ENCODE results near the gene STX18.
"Not testable (repeated sequence)": the region's sequence is repeated elsewhere in the genome, so short reads cannot be mapped to it uniquely, and the experiment has no call there.

Gene STX18

GRCh38 chr4:4552042-4552441 lies 10.2 kb upstream of the STX18 start:
- not testable (repeated sequence) for H3K4me3 ChIP-seq (ENCODE audit: low read length); H3K36me3 ChIP-seq (ENCODE audit: insufficient read depth, low read length); H3K9ac ChIP-seq (ENCODE audit: low read depth, low read length); H3K9me3 ChIP-seq (replicated peaks; ENCODE audit: low read length); H3K27me3 ChIP-seq (ENCODE audit: control insufficient read depth, insufficient read depth, low read length); H3K4me2 ChIP-seq (ENCODE audit: low read length)
- H3K4me1 ChIP-seq (ENCODE audit: control insufficient read depth, insufficient read depth, low read length) = peaks cover 16% of the 10 kb centered on the region

GRCh38 chr4:4550161-4550560 lies 8.3 kb upstream of the STX18 start:
- not testable (repeated sequence) for H3K4me3 ChIP-seq (ENCODE audit: low read length); H3K4me2 ChIP-seq (ENCODE audit: low read length); H3K9me3 ChIP-seq (replicated peaks; ENCODE audit: low read length); H3K4me1 ChIP-seq (ENCODE audit: control insufficient read depth, insufficient read depth, low read length); H3K9ac ChIP-seq (ENCODE audit: low read depth, low read length); H3K27me3 ChIP-seq (ENCODE audit: control insufficient read depth, insufficient read depth, low read length); H3K36me3 ChIP-seq (ENCODE audit: insufficient read depth, low read length)

GRCh38 chr4:4549534-4549933 lies 7.7 kb upstream of the STX18 start:
- Histone ChIP-seq H3K4me1 (ENCODE audit: control insufficient read depth, insufficient read depth, low read length) (peaks cover 4% of the 10 kb centered on the region), H3K9me3 (replicated peaks; ENCODE audit: low read length) (no peaks in the 10 kb centered on the region), H3K4me3 (ENCODE audit: low read length) (no peak overlapping the region), H3K4me2 (ENCODE audit: low read length) (no peak overlapping the region), H3K27me3 (ENCODE audit: control insufficient read depth, insufficient read depth, low read length) (no peaks in the 10 kb centered on the region), H3K36me3 (ENCODE audit: insufficient read depth, low read length) (no peaks in the 10 kb centered on the region), H3K9ac (ENCODE audit: low read depth, low read length) (no peak overlapping the region)

- Histone ChIP-seq H3K27me3 (ENCODE audit: control insufficient read depth, insufficient read depth, low read length) (no peaks in the 10 kb centered on the region), H3K4me2 (ENCODE audit: low read length) (peak overlapping the region; percentile 81), H3K4me3 (ENCODE audit: low read length) (peak overlapping the region; percentile 88), H3K4me1 (ENCODE audit: control insufficient read depth, insufficient read depth, low read length) (peaks cover 16% of the 10 kb centered on the region), H3K9me3 (replicated peaks; ENCODE audit: low read length) (no peaks in the 10 kb centered on the region), H3K9ac (ENCODE audit: low read depth, low read length) (peak overlapping the region; percentile 97), H3K36me3 (ENCODE audit: insufficient read depth, low read length) (no peaks in the 10 kb centered on the region)
Measured at GRCh38 chr4:4542774-4543485, 1.1 kb upstream of the STX18 start.

- no peaks in the 10 kb centered on the region for H3K36me3 ChIP-seq (ENCODE audit: insufficient read depth, low read length)
- H3K4me2 ChIP-seq (ENCODE audit: low read length) = peak overlapping the region; percentile 81
- no peaks in the 10 kb centered on the region for H3K9me3 ChIP-seq (replicated peaks; ENCODE audit: low read length)
- peak overlapping the region; percentile 97 for H3K9ac ChIP-seq (ENCODE audit: low read depth, low read length)
- H3K4me1 ChIP-seq (ENCODE audit: control insufficient read depth, insufficient read depth, low read length) = peaks cover 16% of the 10 kb centered on the region
- no peaks in the 10 kb centered on the region for H3K27me3 ChIP-seq (ENCODE audit: control insufficient read depth, insufficient read depth, low read length)
- H3K4me3 ChIP-seq (ENCODE audit: low read length) = peak overlapping the region; percentile 88
Measured at GRCh38 chr4:4541040-4541631, 712 bp downstream of the STX18 start.

- peak overlapping the region; percentile 81 for H3K4me2 ChIP-seq (ENCODE audit: low read length)
- H3K36me3 ChIP-seq (ENCODE audit: insufficient read depth, low read length) = no peaks in the 10 kb centered on the region
- H3K9ac ChIP-seq (ENCODE audit: low read depth, low read length) = no peak overlapping the region
- no peaks in the 10 kb centered on the region for H3K27me3 ChIP-seq (ENCODE audit: control insufficient read depth, insufficient read depth, low read length)
- no peaks in the 10 kb centered on the region for H3K9me3 ChIP-seq (replicated peaks; ENCODE audit: low read length)
- H3K4me3 ChIP-seq (ENCODE audit: low read length) = no peak overlapping the region
- H3K4me1 ChIP-seq (ENCODE audit: control insufficient read depth, insufficient read depth, low read length) = peaks cover 16% of the 10 kb centered on the region
Measured at GRCh38 chr4:4539481-4539880, 2.4 kb downstream of the STX18 start.

GRCh38 chr4:4535590-4535989 lies 6.3 kb downstream of the STX18 start:
- Histone ChIP-seq H3K9ac (ENCODE audit: low read depth, low read length) (no peak overlapping the region), H3K36me3 (ENCODE audit: insufficient read depth, low read length) (no peaks in the 10 kb centered on the region), H3K27me3 (ENCODE audit: control insufficient read depth, insufficient read depth, low read length) (no peaks in the 10 kb centered on the region), H3K4me1 (ENCODE audit: control insufficient read depth, insufficient read depth, low read length) (peaks cover 5% of the 10 kb centered on the region), H3K4me3 (ENCODE audit: low read length) (no peak overlapping the region), H3K4me2 (ENCODE audit: low read length) (no peak overlapping the region), H3K9me3 (replicated peaks; ENCODE audit: low read length) (no peaks in the 10 kb centered on the region)

GRCh38 chr4:4534515-4535145 lies 7.2 kb downstream of the STX18 start:
- no peaks in the 10 kb centered on the region for H3K27me3 ChIP-seq (ENCODE audit: control insufficient read depth, insufficient read depth, low read length)
- H3K9ac ChIP-seq (ENCODE audit: low read depth, low read length) = no peak overlapping the region
- H3K4me1 ChIP-seq (ENCODE audit: control insufficient read depth, insufficient read depth, low read length) = no peaks in the 10 kb centered on the region
- H3K9me3 ChIP-seq (replicated peaks; ENCODE audit: low read length) = no peaks in the 10 kb centered on the region
- H3K36me3 ChIP-seq (ENCODE audit: insufficient read depth, low read length) = no peaks in the 10 kb centered on the region
- H3K4me2 ChIP-seq (ENCODE audit: low read length) = no peak overlapping the region
- H3K4me3 ChIP-seq (ENCODE audit: low read length) = no peak overlapping the region

GRCh38 chr4:4533461-4534169 lies 8.2 kb downstream of the STX18 start:
- Histone ChIP-seq H3K4me2 (ENCODE audit: low read length) (no peak overlapping the region), H3K9ac (ENCODE audit: low read depth, low read length) (no peak overlapping the region), H3K36me3 (ENCODE audit: insufficient read depth, low read length) (no peaks in the 10 kb centered on the region), H3K9me3 (replicated peaks; ENCODE audit: low read length) (no peaks in the 10 kb centered on the region), H3K4me1 (ENCODE audit: control insufficient read depth, insufficient read depth, low read length) (no peaks in the 10 kb centered on the region), H3K27me3 (ENCODE audit: control insufficient read depth, insufficient read depth, low read length) (no peaks in the 10 kb centered on the region), H3K4me3 (ENCODE audit: low read length) (no peak overlapping the region)

- Histone ChIP-seq H3K9ac (ENCODE audit: low read depth, low read length) (no peak overlapping the region), H3K4me3 (ENCODE audit: low read length) (no peak overlapping the region), H3K36me3 (ENCODE audit: insufficient read depth, low read length) (peaks cover 6% of the 10 kb centered on the region), H3K27me3 (ENCODE audit: control insufficient read depth, insufficient read depth, low read length) (no peaks in the 10 kb centered on the region), H3K4me2 (ENCODE audit: low read length) (no peak overlapping the region), H3K9me3 (replicated peaks; ENCODE audit: low read length) (no peaks in the 10 kb centered on the region), H3K4me1 (ENCODE audit: control insufficient read depth, insufficient read depth, low read length) (no peaks in the 10 kb centered on the region)
Measured at GRCh38 chr4:4532371-4533154, 9.3 kb downstream of the STX18 start.

- Histone ChIP-seq H3K4me2 (ENCODE audit: low read length) (no peak overlapping the region), H3K4me3 (ENCODE audit: low read length) (no peak overlapping the region), H3K36me3 (ENCODE audit: insufficient read depth, low read length) (peaks cover 6% of the 10 kb centered on the region), H3K27me3 (ENCODE audit: control insufficient read depth, insufficient read depth, low read length) (no peaks in the 10 kb centered on the region), H3K9ac (ENCODE audit: low read depth, low read length) (no peak overlapping the region), H3K9me3 (replicated peaks; ENCODE audit: low read length) (no peaks in the 10 kb centered on the region), H3K4me1 (ENCODE audit: control insufficient read depth, insufficient read depth, low read length) (no peaks in the 10 kb centered on the region)
Measured at GRCh38 chr4:4529392-4529791, 12.5 kb downstream of the STX18 start.

Data from skeletal muscle satellite cell (primary cell).